HG02798 (cell line): Measurements from ENCODE around the gene MACF1.

Source experiments
- ATAC-seq: cut with Tn5 transposase; IDR thresholded peaks from one replicate; pipeline ENCODE4 v1.9.1; 2021; ENCODE audit warnings: mild to moderate bottlenecking; ENCODE audit not compliant: unreplicated experiment, poor library complexity

The MACF1 gene

DNA sequence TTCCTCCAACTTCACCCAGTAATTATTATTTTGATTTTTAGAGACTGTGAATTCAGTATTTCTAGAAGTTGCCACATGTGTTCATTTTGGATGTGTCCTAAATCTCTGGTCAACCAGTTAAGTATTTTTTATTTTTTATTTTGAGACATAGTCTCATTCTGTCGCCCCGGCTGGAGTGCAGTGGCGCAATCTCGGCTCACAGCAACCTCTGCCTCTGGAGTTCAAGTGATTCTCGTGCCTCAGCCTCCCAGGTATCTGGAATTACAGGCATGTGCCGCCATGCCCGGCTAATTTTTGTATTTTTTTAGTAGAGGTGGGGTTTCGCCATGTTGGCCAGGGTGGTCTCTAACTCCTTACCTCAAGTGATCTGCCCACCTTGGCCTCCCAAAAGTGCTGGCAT lies 8.0 kb downstream of the MACF1 start:
- no peak for ATAC-seq

DNA sequence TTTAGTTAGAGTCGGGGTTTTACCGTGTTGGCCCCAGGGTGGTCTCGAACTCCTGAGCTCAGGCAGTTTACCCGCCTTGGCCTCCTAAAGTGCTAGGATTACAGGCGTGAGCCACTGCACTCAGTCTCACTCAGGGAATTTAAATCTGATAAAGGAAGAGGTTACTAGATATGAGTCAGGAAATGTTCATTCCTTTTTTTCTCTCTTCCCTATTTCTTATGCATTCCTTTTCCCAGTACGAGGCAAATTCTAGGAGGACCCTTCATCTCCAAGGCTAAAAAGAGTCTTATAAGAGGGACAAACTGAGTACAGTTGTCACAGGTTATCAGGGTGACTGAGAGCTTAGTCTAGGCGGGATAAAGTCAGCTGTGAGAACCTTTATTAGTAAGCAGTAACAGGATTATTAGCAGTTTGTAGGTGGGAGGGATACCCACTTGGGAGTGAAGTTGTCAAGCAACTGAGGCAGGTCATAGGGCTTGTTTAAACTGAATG lies 9.1 kb downstream of the MACF1 start:
- ATAC-seq = no peak

DNA sequence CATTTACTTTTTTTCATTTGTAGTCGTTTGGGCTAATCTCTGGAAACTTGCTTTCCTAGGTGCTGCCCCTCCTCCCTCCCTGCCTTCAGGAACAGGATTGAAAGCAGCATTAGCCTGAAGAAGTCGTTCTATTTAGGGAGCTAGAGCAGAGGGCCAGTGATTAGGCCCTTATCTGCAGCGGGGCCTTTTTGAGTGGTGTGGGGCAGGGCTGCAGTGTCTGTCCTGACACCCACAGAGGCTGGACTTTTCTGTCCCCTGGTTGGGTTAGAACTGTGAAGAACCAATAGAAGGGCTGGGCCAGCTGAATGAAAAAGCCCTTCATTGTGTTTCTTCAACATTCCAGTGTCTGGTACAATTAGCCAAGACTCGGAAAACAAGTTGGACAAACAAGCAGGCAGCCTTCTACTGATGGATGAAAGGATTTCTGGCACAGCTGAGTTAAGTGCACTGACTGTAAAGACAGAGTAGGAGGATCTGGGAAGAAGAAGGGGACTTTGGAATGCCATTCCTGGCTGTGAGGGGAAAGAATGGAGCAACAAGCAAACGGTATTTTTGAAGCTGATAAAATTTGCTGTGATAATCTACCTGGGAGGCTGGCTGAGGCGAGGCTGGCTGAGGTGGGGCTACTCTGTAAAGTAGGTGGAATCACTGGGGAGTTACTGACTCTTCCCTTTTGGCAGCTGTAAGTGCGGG lies 9.7 kb downstream of the MACF1 start:
- no peak for ATAC-seq

- no peak for ATAC-seq
Measured at GRCh38 chr1:39214714-39214997, 10.2 kb downstream of the MACF1 start.

DNA sequence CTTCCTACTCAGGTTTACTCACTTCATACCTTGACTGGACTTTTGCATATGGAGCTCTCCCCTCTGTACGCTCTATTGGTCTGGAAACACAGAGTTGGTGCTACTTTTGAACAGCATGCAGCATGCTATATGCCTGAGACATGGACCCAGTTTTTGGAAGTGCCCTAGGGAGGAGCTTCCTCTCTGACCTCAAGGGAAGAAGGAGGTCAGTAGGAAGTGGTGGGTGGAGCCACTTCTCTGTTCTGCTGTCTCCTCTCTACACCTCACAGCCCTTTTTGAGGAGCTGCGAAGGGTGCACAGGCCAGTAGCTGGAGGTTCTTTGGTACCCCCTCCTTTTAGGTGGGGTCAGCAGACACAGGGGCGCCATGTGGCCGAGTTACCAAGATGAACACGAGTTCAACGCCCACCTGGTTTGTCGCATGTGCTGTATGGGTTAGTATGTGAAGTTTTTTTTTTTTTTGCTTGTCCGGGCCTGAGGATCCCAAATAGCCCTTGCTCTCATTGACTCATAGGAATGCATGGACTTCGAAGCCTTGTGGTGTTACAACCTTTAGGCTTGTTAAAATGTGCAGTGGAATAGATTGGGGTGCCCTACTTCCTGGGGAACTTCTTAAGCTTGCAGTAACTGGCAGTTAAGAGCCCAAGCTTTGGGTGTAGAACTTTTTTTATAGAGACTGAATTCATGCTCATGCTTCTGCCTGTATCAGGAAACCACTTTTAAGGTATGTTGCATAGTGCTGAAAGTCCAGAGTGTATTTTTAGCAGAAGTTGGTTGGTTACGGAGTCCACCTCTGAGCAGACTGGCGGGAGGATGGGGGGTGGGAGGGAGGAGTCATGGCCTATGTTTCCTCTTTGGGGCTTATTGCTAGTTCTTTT lies 10.7 kb downstream of the MACF1 start:
- peak; percentile 70 for ATAC-seq

DNA sequence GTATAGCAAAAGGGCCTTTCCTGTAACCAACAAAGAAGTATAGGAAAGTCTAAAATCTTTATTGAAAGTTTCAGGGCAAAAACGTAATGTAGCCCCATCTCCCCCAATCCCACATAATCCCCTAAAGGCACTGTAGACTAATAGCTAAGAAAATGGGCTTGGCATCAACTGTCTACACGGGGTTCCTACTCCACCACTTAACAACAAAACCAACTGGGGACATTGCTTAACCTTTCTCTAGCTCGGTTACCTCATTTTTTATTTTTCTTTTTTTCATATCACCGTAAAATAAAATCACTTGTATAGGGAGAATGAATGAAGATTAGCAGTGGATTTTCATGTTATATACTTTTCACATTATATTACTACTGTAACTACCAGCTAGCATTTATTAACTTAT lies 12.3 kb downstream of the MACF1 start:
- ATAC-seq = no peak

DNA sequence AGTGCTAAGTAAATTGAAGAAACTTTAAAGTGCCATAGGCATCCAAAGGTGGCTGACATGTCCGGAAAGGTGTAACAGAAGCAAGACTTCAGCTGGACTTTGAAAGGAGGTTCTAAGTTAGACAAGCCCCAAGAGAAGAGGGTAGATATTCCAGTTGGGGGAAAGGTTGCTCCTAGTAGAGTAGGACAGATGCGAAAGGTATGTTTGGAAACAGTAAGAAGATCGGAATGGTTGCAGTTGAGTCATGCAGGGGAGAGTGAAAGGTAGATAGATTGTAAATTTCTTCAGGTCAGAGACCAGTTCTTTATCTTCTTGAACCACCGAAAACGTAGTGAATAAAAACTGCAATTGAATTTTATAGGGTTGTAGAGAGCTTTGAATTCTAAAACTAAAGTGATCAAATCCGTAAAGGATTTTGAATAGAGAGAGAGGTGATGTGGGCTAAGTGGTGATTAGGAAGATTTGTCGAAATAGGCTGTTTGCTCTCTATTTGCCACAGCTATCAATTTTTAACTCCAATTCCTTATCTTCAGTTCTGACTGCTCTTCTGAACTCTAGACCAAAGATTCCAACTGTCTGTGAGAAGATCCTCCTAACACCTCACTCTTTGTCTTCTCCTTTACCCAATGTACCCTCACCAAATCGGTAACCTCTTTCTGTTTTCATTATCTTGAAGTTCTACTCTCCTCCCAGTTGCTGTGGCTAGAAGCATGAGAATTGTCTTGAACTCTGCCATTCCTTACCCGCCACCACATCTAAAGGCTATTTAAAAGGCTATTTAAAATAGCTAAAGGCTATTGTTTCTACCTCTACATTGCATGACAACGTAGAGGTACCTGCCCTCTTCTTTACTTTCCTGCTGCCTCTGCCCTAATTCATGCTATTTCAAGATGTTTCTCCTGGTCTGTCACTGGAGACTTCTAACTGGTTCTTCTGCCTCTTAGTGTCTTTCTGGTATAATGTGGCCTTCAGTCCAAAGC lies 16.7 kb downstream of the MACF1 start:
- ATAC-seq = no peak

- ATAC-seq = no peak
Measured at GRCh38 chr1:39224295-39224829, 19.9 kb downstream of the MACF1 start.

GRCh38 chr1:39226836-39227235 lies 22.3 kb downstream of the MACF1 start:
- no peak for ATAC-seq

DNA sequence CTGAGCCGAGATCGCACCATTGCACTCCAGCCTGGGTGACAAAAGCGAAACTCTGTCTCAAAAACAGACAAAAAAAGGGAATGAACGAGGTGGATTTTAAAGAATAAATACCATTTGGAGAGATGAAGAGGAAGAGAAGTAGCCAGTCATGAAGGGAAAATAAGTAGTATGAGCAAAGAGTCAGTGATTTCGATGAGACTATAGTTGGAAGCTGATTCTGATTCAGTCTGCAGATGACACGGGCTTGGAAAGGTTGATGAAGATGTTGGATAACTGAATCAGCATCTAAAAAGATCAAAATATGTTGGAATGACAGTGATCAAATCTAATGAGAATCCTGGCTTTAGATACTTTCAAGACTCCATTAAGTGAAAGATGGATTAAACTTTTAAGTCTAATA lies 23.8 kb downstream of the MACF1 start:
- no peak for ATAC-seq

DNA sequence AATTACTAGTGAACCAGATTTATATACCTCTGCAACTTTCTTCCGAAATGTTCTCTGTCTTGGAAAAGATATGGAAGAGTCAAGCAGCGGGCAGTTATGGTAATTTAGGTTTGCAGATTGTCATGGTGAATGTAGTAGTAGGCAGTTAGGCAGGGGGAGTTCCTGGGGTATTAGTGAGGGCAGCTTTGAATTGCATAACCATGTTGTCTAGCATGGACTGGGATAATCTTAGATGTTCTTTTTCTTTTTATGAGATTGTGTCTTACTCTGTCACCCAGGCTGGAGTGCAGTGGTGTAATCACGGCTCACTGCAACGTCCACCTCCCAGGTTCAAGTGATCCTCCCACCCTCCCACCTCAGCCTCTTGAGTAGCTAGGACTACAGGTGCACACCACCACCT lies 25.0 kb downstream of the MACF1 start:
- ATAC-seq = no peak

- ATAC-seq = peak; percentile 86
Measured at GRCh38 chr1:39230261-39231190, 26.0 kb downstream of the MACF1 start.

DNA sequence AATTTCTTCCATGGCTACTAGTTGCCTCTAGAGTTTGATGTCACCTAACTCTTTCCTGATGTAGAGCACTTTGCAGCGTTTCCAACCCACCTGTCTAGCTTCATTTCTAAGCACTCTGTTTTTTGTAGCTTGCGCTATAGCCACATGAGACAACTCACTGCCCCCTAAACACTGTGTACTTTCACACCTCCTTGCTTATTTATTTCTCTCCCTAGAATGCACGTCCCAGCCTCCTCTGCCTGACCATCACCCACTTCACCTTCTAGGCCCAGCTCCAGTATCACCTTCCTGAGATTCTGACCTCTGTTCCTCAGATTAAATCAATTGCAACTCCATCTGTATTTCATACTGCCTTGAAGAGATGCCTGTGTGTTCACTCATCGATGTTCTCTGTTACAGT lies 32.5 kb downstream of the MACF1 start:
- ATAC-seq = no peak

GRCh38 chr1:39238476-39238875 lies 34.0 kb downstream of the MACF1 start:
- ATAC-seq = no peak

DNA sequence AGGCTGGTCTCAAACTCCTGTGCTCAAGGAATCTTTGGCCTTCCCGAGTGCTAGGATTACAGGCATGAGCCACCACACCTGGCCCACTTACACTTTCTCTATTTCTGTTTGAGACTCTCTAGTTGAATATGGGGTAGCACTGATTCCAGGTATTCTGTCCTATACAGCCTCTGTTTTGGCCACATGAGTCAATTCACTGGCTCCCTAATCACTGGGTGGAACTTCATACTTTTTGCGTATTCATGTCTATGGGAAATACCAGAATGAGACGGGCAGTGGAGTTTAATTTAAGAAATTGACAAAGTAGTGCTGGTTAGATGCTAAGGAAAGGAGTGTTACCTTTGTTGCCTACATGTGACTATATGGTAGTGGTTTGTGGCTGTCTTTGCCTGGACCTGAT lies 35.5 kb downstream of the MACF1 start:
- ATAC-seq = no peak

GRCh38 chr1:39243302-39243701 lies 38.8 kb downstream of the MACF1 start:
- ATAC-seq = no peak

GRCh38 chr1:39250460-39251240 lies 46.2 kb downstream of the MACF1 start:
- ATAC-seq = no peak

DNA sequence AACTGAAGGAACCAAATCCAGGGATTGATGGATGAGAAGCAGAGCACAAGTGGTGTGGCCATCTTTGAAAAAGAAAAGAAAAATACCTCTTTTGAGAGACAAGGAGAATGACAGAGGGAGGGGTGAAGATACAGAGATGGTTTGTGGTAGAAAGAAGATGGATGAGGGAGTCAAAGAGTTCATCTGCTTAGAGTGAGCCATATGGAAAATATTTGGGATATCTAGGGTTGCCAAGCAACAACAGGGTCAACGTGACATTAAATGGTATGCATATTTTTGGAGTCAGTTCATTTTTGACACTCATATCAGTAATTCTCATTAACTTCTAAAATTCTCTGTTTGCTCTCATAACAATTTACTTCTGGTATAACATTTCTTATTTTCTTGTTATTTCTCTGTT lies 50.7 kb downstream of the MACF1 start:
- no peak for ATAC-seq
